Panc1 (cell line): ENCODE measurements around the gene DCC.

Experiments
- POLR2AphosphoS5 ChIP-seq: IDR thresholded peaks from 2 replicates; pipeline ENCODE4 v1.6.1; 2012; ENCODE audit warnings: mild to moderate bottlenecking, low read depth, low read length, moderate library complexity
- REST ChIP-seq, 2 experiments: IDR thresholded peaks; 2 replicates each; pipeline ENCODE4 v1.6.1; 2011 to 2012; ENCODE audit warnings: low read depth in 2 of 2, control low read depth in 1 of 2, low read length in 1 of 2, mild to moderate bottlenecking in 1 of 2, moderate library complexity in 1 of 2; ENCODE audit not compliant: insufficient read depth in 1 of 2
- SIN3A ChIP-seq: IDR thresholded peaks from 2 replicates; pipeline ENCODE4 v1.6.1; 2012; ENCODE audit warnings: low read depth, mild to moderate bottlenecking, low read length, moderate library complexity, borderline replicate concordance; ENCODE audit not compliant: insufficient read depth
- TCF7L2 ChIP-seq: IDR thresholded peaks from 2 replicates; pipeline ENCODE4 v1.6.1; 2011; ENCODE audit warnings: mild to moderate bottlenecking, low read depth, low read length, inconsistent platforms
- TF ChIP-seq, protein P1 (sequence below): fragments of 450-650 bp; IDR thresholded peaks from 2 replicates; pipeline ENCODE4 v1.5.1; 2017; ENCODE audit warnings: mild to moderate bottlenecking

DNA sequence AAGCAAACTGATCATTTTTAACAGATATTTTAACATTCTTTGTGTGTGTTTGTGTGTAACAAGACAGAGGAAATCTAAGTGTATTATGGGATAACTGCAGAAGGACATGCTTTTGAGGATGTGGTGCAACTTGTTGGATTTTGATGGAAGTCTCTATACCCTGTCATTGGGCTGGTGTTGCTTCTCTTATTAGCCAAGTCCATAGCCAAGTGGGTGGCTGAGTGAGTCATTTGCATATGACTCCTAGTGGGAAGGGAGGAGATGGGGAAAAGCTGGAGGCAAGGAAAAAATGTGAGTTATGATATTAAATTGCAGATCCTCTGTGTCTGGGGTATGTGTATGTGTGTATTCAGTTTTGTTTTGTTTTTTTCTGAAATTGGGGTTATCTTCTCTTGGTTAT lies 879.9 kb downstream of the DCC start:
- TF ChIP-seq, protein P1, sequence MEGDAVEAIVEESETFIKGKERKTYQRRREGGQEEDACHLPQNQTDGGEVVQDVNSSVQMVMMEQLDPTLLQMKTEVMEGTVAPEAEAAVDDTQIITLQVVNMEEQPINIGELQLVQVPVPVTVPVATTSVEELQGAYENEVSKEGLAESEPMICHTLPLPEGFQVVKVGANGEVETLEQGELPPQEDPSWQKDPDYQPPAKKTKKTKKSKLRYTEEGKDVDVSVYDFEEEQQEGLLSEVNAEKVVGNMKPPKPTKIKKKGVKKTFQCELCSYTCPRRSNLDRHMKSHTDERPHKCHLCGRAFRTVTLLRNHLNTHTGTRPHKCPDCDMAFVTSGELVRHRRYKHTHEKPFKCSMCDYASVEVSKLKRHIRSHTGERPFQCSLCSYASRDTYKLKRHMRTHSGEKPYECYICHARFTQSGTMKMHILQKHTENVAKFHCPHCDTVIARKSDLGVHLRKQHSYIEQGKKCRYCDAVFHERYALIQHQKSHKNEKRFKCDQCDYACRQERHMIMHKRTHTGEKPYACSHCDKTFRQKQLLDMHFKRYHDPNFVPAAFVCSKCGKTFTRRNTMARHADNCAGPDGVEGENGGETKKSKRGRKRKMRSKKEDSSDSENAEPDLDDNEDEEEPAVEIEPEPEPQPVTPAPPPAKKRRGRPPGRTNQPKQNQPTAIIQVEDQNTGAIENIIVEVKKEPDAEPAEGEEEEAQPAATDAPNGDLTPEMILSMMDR: no peak
- no peak for TF ChIP-seq TCF7L2
- no peak for TF ChIP-seq REST (IDR thresholded peaks at IDR 0.05; ENCODE audit: insufficient read depth in 1 of 2, low read depth in 2 of 2, low read length in 1 of 2)
- TF ChIP-seq POLR2AphosphoS5: no peak
- TF ChIP-seq SIN3A: no peak
